B cell (primary cell): Measurements from ENCODE around the gene ATP8A2. TPM values are rescaled to one million over a fixed set of nuclear protein-coding genes. Genes with fewer than 3 reads are reported as not detected.

Experiments
- ATAC-seq: fragments of 200-7000 bp; cut with Tn5 transposase; one replicate; pipeline ENCODE4 v1.10.0; 2021; ENCODE audit warnings: low read depth, mild to moderate bottlenecking, moderate number of reproducible peaks, moderate library complexity
- CTCF ChIA-PET: fragments of 350-600 bp; sonication (Branson Sonifier 250); formaldehyde crosslinking; loops from one replicate; lab custom pipeline; 2021; ENCODE audit warnings: antibody characterized with exemption, inconsistent platforms; lab: Charles Lee
- POLR2A ChIA-PET: fragments of 350-600 bp; sonication (Branson Sonifier 250); formaldehyde crosslinking; loops from one replicate; lab custom pipeline; 2021; ENCODE audit warnings: antibody characterized with exemption; lab: Charles Lee
- DNase-seq: peaks from one replicate; pipeline ENCODE4 v3.0.0; 2013
- H2AFZ ChIP-seq: 2 replicates; pipeline ENCODE4 v1.6.1; 2012; ENCODE audit warnings: mild to moderate bottlenecking, low read depth, low read length; ENCODE audit not compliant: insufficient read depth, poor library complexity, severe bottlenecking
- H3K27ac ChIP-seq, 2 donors: 1 replicate in 1 of 2; 2 replicates in 1 of 2; pipeline ENCODE4 v1.5.1; 2012 to 2013; ENCODE audit warnings: low read length in 2 of 2, mild to moderate bottlenecking in 2 of 2, moderate library complexity in 1 of 2
- H3K27me3 ChIP-seq, 4 experiments: fragments of 200-600 bp in 1 of 4; sonication (generic) in 1 of 4; replicated peaks in 1 of 4; 1 replicate in 2 of 4; 2 replicates in 2 of 4; pipeline versions ENCODE4 v1.6.1 to v1.7.0; 2013 to 2016; ENCODE audit warnings: low read length in 3 of 4, mild to moderate bottlenecking in 2 of 4, mixed read lengths in 1 of 4, moderate library complexity in 1 of 4; ENCODE audit not compliant: insufficient read depth in 4 of 4, control insufficient read depth in 3 of 4; ENCODE audit errors: control extremely low read depth in 1 of 4
- H3K36me3 ChIP-seq, 2 experiments: replicated peaks in 1 of 2; 1 replicate in 1 of 2; 2 replicates in 1 of 2; pipeline versions ENCODE4 v1.6.1 to v1.7.1; 2013; ENCODE audit warnings: low read length in 1 of 2; ENCODE audit not compliant: insufficient read depth in 2 of 2, control insufficient read depth in 1 of 2; ENCODE audit errors: control extremely low read depth in 1 of 2, extremely low read depth in 1 of 2
- H3K4me1 ChIP-seq, 2 donors: fragments of 200-600 bp in 1 of 2; sonication (generic) in 1 of 2; 1 replicate in 1 of 2; 2 replicates in 1 of 2; pipeline versions ENCODE4 v1.5.1 to v1.6.1; 2013 to 2017; ENCODE audit warnings: low read length in 2 of 2; ENCODE audit not compliant: control insufficient read depth in 2 of 2, insufficient read depth in 2 of 2
- H3K4me2 ChIP-seq: replicated peaks from 2 replicates; pipeline ENCODE3; 2012; ENCODE audit warnings: mild to moderate bottlenecking, low read depth, low read length; ENCODE audit not compliant: poor library complexity, severe bottlenecking
- H3K4me3 ChIP-seq, 5 experiments: fragments of 200-600 bp in 1 of 5; sonication (generic) in 1 of 5; 1 replicate in 3 of 5; 2 replicates in 2 of 5; pipeline versions ENCODE4 v1.5.1 to v1.7.0; 2011 to 2016; ENCODE audit warnings: low read length in 4 of 5, mild to moderate bottlenecking in 4 of 5, low read depth in 2 of 5, control low read depth in 1 of 5, moderate library complexity in 1 of 5; ENCODE audit not compliant: insufficient read depth in 1 of 5; ENCODE audit errors: control extremely low read depth in 1 of 5, extremely low read depth in 1 of 5
- H3K79me2 ChIP-seq: fragments of 200-600 bp; sonication (generic); one replicate; pipeline ENCODE4 v1.6.0; 2016; ENCODE audit warnings: low read length; ENCODE audit not compliant: control insufficient read depth, insufficient read depth
- H3K9ac ChIP-seq: fragments of 200-600 bp; sonication (generic); 2 replicates; pipeline ENCODE4 v1.6.1; 2017; ENCODE audit warnings: mild to moderate bottlenecking, low read length, moderate library complexity
- H3K9me3 ChIP-seq, 3 donors: one replicate each; pipeline versions ENCODE4 v1.6.1 to v1.7.1; 2013; ENCODE audit warnings: low read length in 2 of 3; ENCODE audit not compliant: control insufficient read depth in 2 of 3, insufficient read depth in 1 of 3; ENCODE audit errors: control extremely low read depth in 1 of 3
- H4K20me1 ChIP-seq: 2 replicates; pipeline ENCODE4 v1.6.0; 2012; ENCODE audit warnings: mild to moderate bottlenecking, low read length; ENCODE audit not compliant: insufficient read depth, control insufficient read depth, poor library complexity, severe bottlenecking
- H3K27ac Mint-ChIP-seq: one replicate; pipeline ENCODE4 v1.8.0; 2021; ENCODE audit warnings: mixed read lengths
- H3K27me3 Mint-ChIP-seq: one replicate; pipeline ENCODE4 v1.8.0; 2021; ENCODE audit warnings: mixed read lengths
- H3K4me1 Mint-ChIP-seq: one replicate; pipeline ENCODE4 v1.8.0; 2021; ENCODE audit warnings: mixed read lengths
- H3K4me3 Mint-ChIP-seq: one replicate; pipeline ENCODE4 v1.8.0; 2021; ENCODE audit warnings: mixed read lengths
- H3K9me3 Mint-ChIP-seq: one replicate; pipeline ENCODE4 v1.8.0; 2022; ENCODE audit warnings: mixed read lengths; ENCODE audit not compliant: insufficient read depth
- EZH2 ChIP-seq: IDR thresholded peaks from 2 replicates; pipeline ENCODE4 v1.6.1; 2012; ENCODE audit warnings: borderline replicate concordance, low read depth, mild to moderate bottlenecking, moderate library complexity, low read length; ENCODE audit not compliant: insufficient read depth, poor library complexity, severe bottlenecking
- WGBS: methylation state at CpG from one replicate; pipeline ENCODE4 v1.1.5; 2013; ENCODE audit warnings: missing lambda C conversion rate; ENCODE audit not compliant: insufficient coverage; 5-methylcytosine and 5-hydroxymethylcytosine counted together
- intact Hi-C: fragments of 100-400 bp; cut with micrococcal nuclease; formaldehyde crosslinking; loops from one replicate; pipeline ENCODE4 v1.10.0; 2022
- polyA plus RNA-seq: library from polyadenylated mRNA; depleted of rRNA; stranded (reverse); fragments of >200 nt; gene quantifications from 2 replicates; pipeline ENCODE4 v1.2.3, GENCODE V29; 2012
- total RNA-seq, 2 donors: library from RNA; stranded (reverse); fragments of 120-200 nt in 1 of 2; gene quantifications; 1 replicate in 1 of 2; 2 replicates in 1 of 2; pipeline versions ENCODE4 v1.2.3 to v1.2.4, GENCODE V29; 2013 to 2022
- TF ChIP-seq, protein P1 (sequence below): fragments of 200-600 bp; IDR thresholded peaks from one replicate; pipeline ENCODE4 v1.8.0; 2022; ENCODE audit warnings: antibody characterized with exemption, mild to moderate bottlenecking

Gene ATP8A2
- total and polyA plus RNA-seq, 2 donors (not counting 1 experiment from before 2014, with no cell fraction given): not detected

DNA sequence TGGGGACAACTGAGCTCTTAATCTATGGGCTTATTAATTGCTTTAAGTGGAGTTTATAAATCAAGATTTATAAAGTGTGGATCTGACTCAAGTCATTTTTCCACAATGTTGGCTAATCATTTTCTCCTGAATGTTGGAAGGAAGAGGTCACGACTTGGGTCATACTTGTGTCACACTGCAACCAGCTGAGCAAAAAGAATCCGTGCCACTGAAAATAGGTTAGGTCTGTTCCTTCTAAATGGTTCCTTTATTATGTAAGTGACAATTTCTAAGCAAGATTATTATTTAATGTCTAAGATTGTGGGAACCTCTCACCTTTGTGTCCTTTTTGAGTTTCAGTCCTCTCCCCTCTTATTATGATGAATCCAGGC, 501.5 kb downstream of the ATP8A2 start:
- Histone ChIP-seq H3K4me1 (no peaks in the 10 kb centered on the region), H3K9me3 (no peaks in the 10 kb centered on the region), H4K20me1 (no peaks in the 10 kb centered on the region), H3K79me2 (no peaks in the 10 kb centered on the region), H3K4me3 (no peak overlapping the region), H3K9ac (no peak overlapping the region), H3K4me2 (no peak overlapping the region), H3K27me3 (no peaks in the 10 kb centered on the region), H3K36me3 (no peaks in the 10 kb centered on the region), H2AFZ (no peak overlapping the region), H3K27ac (no peak overlapping the region)
- intact Hi-C loops: no loop called here
- Mint-ChIP-seq H3K4me3 (no peak overlapping the region), H3K4me1 (peaks cover 3% of the 10 kb centered on the region), H3K27me3 (peaks cover 5% of the 10 kb centered on the region), H3K9me3 (no peaks in the 10 kb centered on the region), H3K27ac (no peak overlapping the region)
- no CpG with 5 or more reads among the region's 2 CpGs for WGBS
- ChIA-PET CTCF (no interaction called here), POLR2A (no interaction called here)
- DNase-seq (no peak), ATAC-seq (no peak)
- TF ChIP-seq, protein P1, sequence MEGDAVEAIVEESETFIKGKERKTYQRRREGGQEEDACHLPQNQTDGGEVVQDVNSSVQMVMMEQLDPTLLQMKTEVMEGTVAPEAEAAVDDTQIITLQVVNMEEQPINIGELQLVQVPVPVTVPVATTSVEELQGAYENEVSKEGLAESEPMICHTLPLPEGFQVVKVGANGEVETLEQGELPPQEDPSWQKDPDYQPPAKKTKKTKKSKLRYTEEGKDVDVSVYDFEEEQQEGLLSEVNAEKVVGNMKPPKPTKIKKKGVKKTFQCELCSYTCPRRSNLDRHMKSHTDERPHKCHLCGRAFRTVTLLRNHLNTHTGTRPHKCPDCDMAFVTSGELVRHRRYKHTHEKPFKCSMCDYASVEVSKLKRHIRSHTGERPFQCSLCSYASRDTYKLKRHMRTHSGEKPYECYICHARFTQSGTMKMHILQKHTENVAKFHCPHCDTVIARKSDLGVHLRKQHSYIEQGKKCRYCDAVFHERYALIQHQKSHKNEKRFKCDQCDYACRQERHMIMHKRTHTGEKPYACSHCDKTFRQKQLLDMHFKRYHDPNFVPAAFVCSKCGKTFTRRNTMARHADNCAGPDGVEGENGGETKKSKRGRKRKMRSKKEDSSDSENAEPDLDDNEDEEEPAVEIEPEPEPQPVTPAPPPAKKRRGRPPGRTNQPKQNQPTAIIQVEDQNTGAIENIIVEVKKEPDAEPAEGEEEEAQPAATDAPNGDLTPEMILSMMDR: no peak
- no peak for TF ChIP-seq EZH2

DNA sequence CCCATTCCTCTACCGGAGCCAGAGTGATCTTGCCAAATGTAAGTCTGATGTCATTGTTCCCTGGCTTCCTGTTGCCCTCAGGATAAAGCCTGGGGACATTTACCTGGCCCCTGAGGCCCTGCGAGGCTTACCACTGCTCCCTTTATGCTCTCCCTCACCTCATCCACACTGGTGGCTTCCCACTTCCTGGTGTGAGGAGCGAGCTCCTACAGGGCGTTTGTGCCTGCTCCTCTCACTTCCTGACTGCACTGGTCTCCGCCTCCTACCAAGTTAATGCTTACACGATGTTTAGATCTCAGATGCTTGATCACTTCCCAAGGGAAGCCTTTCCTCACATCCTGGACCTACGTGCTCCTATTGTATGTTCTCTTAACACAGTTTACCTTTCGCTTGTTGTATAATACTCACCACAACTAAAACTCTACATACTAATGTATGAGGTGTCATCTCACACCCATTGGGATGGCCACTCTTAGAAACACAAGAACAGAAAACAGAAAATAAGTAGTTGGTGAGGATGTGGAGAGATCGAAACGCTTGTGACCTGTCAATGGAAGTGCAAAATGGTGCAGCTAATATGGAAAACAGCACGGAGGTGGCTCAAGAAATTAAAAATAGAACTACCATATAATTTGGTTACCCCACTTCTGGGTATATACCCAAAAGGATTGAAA, 502.4 kb downstream of the ATP8A2 start:
- Histone ChIP-seq H3K4me1 (no peaks in the 10 kb centered on the region), H3K4me3 (no peak overlapping the region), H2AFZ (no peak overlapping the region), H3K4me2 (no peak overlapping the region), H3K9me3 (no peaks in the 10 kb centered on the region), H3K27ac (no peak overlapping the region), H3K27me3 (no peaks in the 10 kb centered on the region), H4K20me1 (no peaks in the 10 kb centered on the region), H3K9ac (no peak overlapping the region), H3K79me2 (no peaks in the 10 kb centered on the region), H3K36me3 (no peaks in the 10 kb centered on the region)
- ChIA-PET CTCF (no interaction called here), POLR2A (no interaction called here)
- Mint-ChIP-seq H3K27ac (no peak overlapping the region), H3K4me1 (peaks cover 3% of the 10 kb centered on the region), H3K4me3 (no peak overlapping the region), H3K9me3 (no peaks in the 10 kb centered on the region), H3K27me3 (peaks cover 3% of the 10 kb centered on the region)
- intact Hi-C loops: no loop called here
- DNase-seq: no peak
- ATAC-seq: no peak
- WGBS: 75% methylated on average over 6 of the region's 11 CpGs
- no peak for TF ChIP-seq EZH2
- TF ChIP-seq, protein P1: no peak
